Activated B cell treated with CpG ODN at 0.5 μM for 24 hours (primary cell): ENCODE data around the gene RTN4. TPM values are rescaled to one million over a fixed set of nuclear protein-coding genes. Genes with fewer than 3 reads are reported as not detected.

ENCODE experiments used
- ATAC-seq: fragments of 200-7000 bp; cut with Tn5 transposase; one replicate; pipeline ENCODE4 v1.10.0; 2021; ENCODE audit warnings: low read depth, mild to moderate bottlenecking, moderate library complexity
- CTCF ChIA-PET: fragments of 350-600 bp; sonication (Branson Sonifier 250); formaldehyde crosslinking; loops from one replicate; lab custom pipeline; 2021; ENCODE audit warnings: antibody characterized with exemption; lab: Charles Lee
- POLR2A ChIA-PET: fragments of 350-600 bp; sonication (Branson Sonifier 250); formaldehyde crosslinking; loops from one replicate; lab custom pipeline; 2021; ENCODE audit warnings: antibody characterized with exemption; lab: Charles Lee
- DNase-seq: peaks from one replicate; pipeline ENCODE4 v3.0.0; 2022
- H3K27ac Mint-ChIP-seq: one replicate; pipeline ENCODE4 v1.8.0; 2020; ENCODE audit warnings: mixed read lengths
- H3K27me3 Mint-ChIP-seq: one replicate; pipeline ENCODE4 v1.8.0; 2021; ENCODE audit warnings: mixed read lengths
- H3K36me3 Mint-ChIP-seq: one replicate; pipeline ENCODE4 v1.8.0; 2021; ENCODE audit warnings: low read depth, mixed read lengths
- H3K4me1 Mint-ChIP-seq: one replicate; pipeline ENCODE4 v1.8.0; 2021; ENCODE audit warnings: mixed read lengths
- H3K4me3 Mint-ChIP-seq: one replicate; pipeline ENCODE4 v1.8.0; 2020; ENCODE audit warnings: mild to moderate bottlenecking, mixed read lengths
- H3K9me3 Mint-ChIP-seq: one replicate; pipeline ENCODE4 v1.8.0; 2020; ENCODE audit warnings: mixed read lengths
- CTCF ChIP-seq: fragments of 200-600 bp; IDR thresholded peaks from one replicate; pipeline ENCODE4 v1.8.0; 2022; ENCODE audit warnings: antibody characterized with exemption, mild to moderate bottlenecking
- intact Hi-C: fragments of 100-400 bp; cut with micrococcal nuclease; formaldehyde crosslinking; loops from one replicate; pipeline ENCODE4 v1.15.1; 2024
- total RNA-seq: library from RNA; stranded (reverse); gene quantifications from 2 replicates; pipeline ENCODE4 v1.2.3, GENCODE V29; 2022

RTN4 gene
- total RNA-seq, 1 donor from 2014 or later: 60.5 TPM

GRCh38 chr2:54924121-54924520 is 126.1 kb downstream of the RTN4 start:
- Mint-ChIP-seq H3K4me1 (no peaks in the 10 kb centered on the region), H3K36me3 (peaks cover 25% of the 10 kb centered on the region), H3K27me3 (no peaks in the 10 kb centered on the region), H3K9me3 (peaks cover 4% of the 10 kb centered on the region), H3K27ac (no peak overlapping the region), H3K4me3 (no peak overlapping the region)
- no peak for TF ChIP-seq CTCF
- ATAC-seq (no peak), DNase-seq (no peak)
- intact Hi-C loops: no loop called here
- ChIA-PET POLR2A (interaction anchor here (0.5 kb wide), 1 partner anchor 13 kb away, joined by 3 read pairs; no protein-coding TSS in a partner anchor), CTCF (no interaction called here)

Other genes with a start within 250 kb of the RTN4 start
- 7.1 and 10.5 TPM in 2 replicates for gene CLHC1, start 181.8 kb upstream of the RTN4 start, total RNA-seq
- gene RPS27A, start 182.2 kb upstream of the RTN4 start, total RNA-seq: 1,833 and 2,316 TPM in 2 replicates
- 37.8 and 40.4 TPM in 2 replicates for gene MTIF2, start 218.8 kb upstream of the RTN4 start, total RNA-seq